ENCODE measurements around the gene PRSS33.

- TF ChIP-seq MAZ (IDR thresholded peaks at IDR 0.05; ENCODE audit: borderline replicate concordance, low read depth, low read length) (no peak), SMC3 (IDR thresholded peaks at IDR 0.05) (no peak), CTCF (IDR thresholded peaks at IDR 0.05) (no peak), POLR2A (IDR thresholded peaks at IDR 0.05; ENCODE audit: low read length) (no peak), USF2 (IDR thresholded peaks at IDR 0.05) (no peak), POLR2AphosphoS2 (conservative IDR thresholded peaks at IDR 0.05; ENCODE audit: low read length) (no peak), MAX (IDR thresholded peaks at IDR 0.05) (no peak), RFX5 (IDR thresholded peaks at IDR 0.05) (no peak), CBX8 (IDR thresholded peaks at IDR 0.05) (no peak), RARB (CRISPR knock-in tag; IDR thresholded peaks at IDR 0.05) (no peak)
These were observed 35.8 kb downstream of the PRSS33 start for GRCh38 chr16:2751577-2752034.
